BE2C (cell line): ENCODE measurements around the gene COL18A1.

ENCODE experiments used
- DNase-seq: peaks from one replicate; pipeline ENCODE4 v3.0.0-alpha.2; 2020
- H3K27me3 ChIP-seq: fragments of 250-450 bp; sonication (Bioruptor Pico); 2 replicates; pipeline ENCODE4 v1.5.1; 2020; ENCODE audit warnings: mild to moderate bottlenecking
- H3K36me3 ChIP-seq: fragments of 250-450 bp; sonication (Bioruptor Pico); 2 replicates; pipeline ENCODE4 v1.5.1; 2020; ENCODE audit warnings: mild to moderate bottlenecking
- H3K4me1 ChIP-seq: fragments of 250-450 bp; sonication (Bioruptor Pico); 2 replicates; pipeline ENCODE4 v1.5.1; 2020
- H3K4me3 ChIP-seq: 2 replicates; pipeline ENCODE4 v1.5.1; 2011; ENCODE audit warnings: low read depth, low read length
- H3K9me3 ChIP-seq: fragments of 250-450 bp; sonication (Bioruptor Pico); 2 replicates; pipeline ENCODE4 v1.5.1; 2020
- TF ChIP-seq, protein P1 (sequence below): IDR thresholded peaks from 2 replicates; pipeline ENCODE4 v1.5.1; 2012; ENCODE audit warnings: mild to moderate bottlenecking, low read depth, low read length

COL18A1 gene

DNA sequence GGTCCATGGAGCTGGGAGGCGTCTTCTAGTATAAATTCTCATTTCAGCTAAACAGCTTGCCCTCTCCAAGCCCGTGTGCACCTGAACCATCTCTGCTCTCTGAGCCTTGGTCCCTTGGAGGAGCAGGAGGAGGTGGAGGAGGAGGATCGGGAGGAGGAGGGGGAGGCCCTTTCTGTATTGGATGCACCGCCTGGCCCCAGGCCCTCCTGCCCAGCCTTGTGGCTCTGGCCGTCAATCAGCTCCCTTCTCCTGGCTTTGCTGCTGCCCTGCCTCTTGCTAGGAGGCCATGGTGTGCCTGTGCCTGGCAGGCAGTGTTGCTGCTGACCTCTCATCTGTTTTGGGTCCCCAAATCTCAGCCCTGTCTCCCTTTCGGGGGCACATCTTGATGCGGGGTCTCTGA, 9.0 kb downstream of the COL18A1 start:
- Histone ChIP-seq H3K4me1 (peaks cover 4% of the 10 kb centered on the region), H3K9me3 (no peaks in the 10 kb centered on the region), H3K4me3 (no peak overlapping the region), H3K36me3 (no peaks in the 10 kb centered on the region), H3K27me3 (no peaks in the 10 kb centered on the region)
- TF ChIP-seq, protein P1, sequence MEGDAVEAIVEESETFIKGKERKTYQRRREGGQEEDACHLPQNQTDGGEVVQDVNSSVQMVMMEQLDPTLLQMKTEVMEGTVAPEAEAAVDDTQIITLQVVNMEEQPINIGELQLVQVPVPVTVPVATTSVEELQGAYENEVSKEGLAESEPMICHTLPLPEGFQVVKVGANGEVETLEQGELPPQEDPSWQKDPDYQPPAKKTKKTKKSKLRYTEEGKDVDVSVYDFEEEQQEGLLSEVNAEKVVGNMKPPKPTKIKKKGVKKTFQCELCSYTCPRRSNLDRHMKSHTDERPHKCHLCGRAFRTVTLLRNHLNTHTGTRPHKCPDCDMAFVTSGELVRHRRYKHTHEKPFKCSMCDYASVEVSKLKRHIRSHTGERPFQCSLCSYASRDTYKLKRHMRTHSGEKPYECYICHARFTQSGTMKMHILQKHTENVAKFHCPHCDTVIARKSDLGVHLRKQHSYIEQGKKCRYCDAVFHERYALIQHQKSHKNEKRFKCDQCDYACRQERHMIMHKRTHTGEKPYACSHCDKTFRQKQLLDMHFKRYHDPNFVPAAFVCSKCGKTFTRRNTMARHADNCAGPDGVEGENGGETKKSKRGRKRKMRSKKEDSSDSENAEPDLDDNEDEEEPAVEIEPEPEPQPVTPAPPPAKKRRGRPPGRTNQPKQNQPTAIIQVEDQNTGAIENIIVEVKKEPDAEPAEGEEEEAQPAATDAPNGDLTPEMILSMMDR: no peak
- DNase-seq: peak; percentile 4

DNA sequence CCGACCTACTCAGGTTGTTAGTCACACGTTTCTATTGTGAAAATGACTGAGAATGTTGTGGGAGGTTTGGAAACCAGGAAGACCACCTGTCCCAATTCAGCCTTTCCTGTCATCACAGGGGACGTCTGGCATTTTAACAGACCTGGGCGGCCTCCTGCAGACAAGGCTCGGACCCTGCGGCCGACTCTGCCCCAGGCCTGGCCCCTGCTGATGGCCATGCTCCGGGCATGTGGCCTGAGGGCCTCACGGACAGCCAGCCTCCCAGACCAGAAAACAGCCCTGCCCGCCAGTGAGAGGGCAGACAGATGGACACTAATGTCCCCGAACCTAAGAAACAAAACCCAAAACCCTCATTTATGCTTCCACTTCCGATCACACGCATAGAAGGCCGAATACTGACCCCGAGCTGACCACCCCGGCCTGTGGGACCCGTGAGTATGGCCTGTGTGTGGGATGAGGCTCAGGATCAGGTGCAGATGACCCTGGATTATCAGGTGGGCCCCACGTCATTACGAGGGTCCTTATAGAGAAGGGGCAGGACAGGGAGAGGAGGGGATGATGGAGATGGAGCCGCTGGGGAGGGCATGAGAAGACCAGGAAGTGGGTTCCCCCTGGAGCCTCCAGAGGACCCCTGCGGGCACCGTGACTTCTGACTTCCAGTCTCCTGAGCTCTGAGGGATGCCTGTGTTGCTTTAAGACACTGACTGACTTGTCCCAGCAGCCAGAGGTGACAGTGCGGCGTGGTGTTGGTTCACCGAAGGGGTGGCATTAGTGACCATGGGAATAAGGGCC, 9.6 kb downstream of the COL18A1 start:
- no peaks in the 10 kb centered on the region for H3K36me3 ChIP-seq
- peaks cover 4% of the 10 kb centered on the region for H3K4me1 ChIP-seq
- TF ChIP-seq, protein P1: no peak
- H3K9me3 ChIP-seq: no peaks in the 10 kb centered on the region
- no peak overlapping the region for H3K4me3 ChIP-seq
- no peak for DNase-seq
- no peaks in the 10 kb centered on the region for H3K27me3 ChIP-seq

DNA sequence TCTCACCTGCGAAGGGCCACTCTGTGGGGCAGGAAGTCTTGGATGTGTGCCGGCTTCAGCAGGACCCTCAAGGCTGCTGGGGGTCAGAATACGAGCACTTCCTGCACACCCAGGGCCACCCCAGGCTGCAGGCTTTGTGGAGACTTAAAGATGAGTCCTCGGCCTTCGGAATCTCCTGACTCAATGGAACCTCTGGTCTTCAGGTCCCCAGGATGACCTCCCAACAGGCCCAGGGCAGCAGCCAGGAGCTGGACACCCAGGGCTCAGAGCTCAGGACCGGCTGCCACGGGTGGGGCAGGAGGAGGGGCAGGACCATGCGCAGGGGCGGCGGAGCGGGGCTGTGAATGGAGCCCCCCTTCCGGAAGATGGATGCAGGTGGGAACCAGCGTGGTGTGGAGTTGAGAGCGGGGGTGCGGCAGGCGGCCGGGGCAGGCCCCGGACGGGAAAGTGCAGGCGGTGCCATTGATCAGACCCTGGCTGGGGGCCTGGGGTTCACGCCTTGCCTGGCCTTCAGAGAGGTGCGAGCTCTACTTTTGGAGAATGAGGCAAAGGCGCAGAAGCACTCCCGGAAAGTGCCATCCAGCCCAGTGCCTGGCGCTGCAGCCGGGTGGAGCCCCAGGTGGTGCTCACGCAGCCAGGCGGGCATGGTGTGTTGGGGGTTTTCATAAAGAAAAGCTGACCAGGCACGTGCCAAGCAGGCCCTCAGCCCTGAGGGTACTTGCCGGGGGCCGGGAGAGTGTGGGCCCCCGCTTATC, 10.4 kb downstream of the COL18A1 start:
- H3K4me1 ChIP-seq: peaks cover 4% of the 10 kb centered on the region
- no peaks in the 10 kb centered on the region for H3K9me3 ChIP-seq
- no peak for DNase-seq
- TF ChIP-seq, protein P1: no peak
- H3K36me3 ChIP-seq: no peaks in the 10 kb centered on the region
- H3K27me3 ChIP-seq: no peaks in the 10 kb centered on the region
- H3K4me3 ChIP-seq: no peak overlapping the region

DNA sequence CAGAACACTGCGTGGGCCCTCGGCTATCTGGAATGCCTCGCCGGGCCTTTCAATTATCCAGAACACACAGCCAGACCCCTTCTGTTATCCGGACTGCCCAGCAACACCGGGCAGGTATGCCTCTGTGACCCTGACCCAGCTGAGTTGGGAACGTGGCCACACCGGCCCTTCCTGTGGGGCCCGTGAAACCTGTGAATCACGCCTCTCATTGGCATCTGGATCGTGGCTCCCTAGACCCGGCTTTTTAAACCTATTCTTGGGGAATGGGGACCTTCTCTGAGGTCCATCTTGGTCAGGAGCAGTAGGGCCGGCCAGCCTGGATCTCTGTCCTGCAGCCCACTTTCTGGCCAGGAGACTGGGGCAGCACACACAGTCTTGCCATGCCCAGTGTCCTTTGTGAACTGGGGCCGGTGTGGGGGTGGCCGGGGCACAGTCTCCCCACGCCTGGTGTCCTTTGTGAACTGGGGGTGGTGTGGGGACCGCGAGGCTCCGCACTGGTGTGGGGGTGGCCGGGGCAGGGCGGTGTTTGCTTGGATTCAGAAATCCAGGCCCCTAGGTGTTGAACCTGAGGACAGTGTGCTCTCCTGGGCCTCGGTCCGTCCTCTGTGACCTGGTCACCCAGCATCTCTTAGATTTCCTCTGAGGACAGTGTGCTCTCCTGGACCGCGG, 11.1 kb downstream of the COL18A1 start:
- TF ChIP-seq, protein P1: no peak
- Histone ChIP-seq H3K27me3 (no peaks in the 10 kb centered on the region), H3K4me1 (peaks cover 8% of the 10 kb centered on the region), H3K9me3 (no peaks in the 10 kb centered on the region), H3K36me3 (no peaks in the 10 kb centered on the region), H3K4me3 (no peak overlapping the region)
- no peak for DNase-seq

DNA sequence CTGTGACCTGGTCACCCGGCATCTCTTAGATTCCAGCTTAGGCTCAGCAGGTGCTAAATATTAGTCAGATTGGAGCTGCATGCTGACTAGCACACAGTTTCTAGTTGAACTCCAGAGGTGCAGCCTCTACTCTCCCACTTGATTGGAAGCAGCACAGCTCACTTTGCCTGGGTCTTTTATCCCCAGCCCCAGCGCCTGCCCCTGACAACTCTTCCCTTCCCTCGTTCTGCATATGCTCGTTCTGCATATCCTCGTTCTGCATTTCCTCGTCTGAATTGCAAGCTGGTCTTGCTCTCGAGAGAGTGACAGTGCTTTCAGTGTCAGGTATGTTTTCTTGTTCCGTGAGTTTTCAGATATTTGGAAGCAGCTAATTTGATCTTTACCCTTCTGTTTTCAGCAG, 11.7 kb downstream of the COL18A1 start:
- no peaks in the 10 kb centered on the region for H3K36me3 ChIP-seq
- TF ChIP-seq, protein P1: no peak
- DNase-seq: no peak
- no peak overlapping the region for H3K4me3 ChIP-seq
- no peaks in the 10 kb centered on the region for H3K27me3 ChIP-seq
- peaks cover 7% of the 10 kb centered on the region for H3K4me1 ChIP-seq
- no peaks in the 10 kb centered on the region for H3K9me3 ChIP-seq
